ENCODE data around the gene TIGAR. TPM values are rescaled to one million over a fixed set of nuclear protein-coding genes. Genes with fewer than 3 reads are reported as not detected.

TIGAR gene
- total and polyA plus RNA-seq, 4 donors: 2.9 to 10.5 (median 5.9) TPM

DNA sequence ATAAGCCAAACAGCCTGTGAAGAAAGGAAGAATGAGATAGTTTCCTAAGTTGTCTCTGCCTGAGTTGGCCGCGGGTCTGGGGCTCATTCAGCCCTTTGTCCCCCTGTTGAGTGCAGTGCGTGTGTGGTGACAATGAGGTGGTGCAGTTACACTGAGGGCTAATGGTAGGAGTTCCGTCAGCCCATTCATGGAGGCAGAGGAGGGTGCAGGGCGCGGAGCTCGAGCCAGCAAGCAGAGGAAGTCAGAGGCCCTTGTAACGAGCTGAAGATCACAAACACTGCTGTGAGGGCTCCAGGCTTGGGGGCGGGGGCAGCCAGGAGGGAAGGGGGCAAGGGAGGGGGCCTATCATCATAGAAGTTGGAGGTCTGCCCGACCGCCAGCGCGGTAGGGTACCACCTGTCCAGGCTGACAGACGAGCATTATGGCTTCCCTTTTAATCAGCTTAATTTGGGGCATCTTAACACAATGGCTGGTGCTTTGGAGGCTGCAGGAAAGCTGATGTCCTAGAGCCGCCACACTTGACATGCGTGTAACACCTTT is 27.0 kb upstream of the TIGAR start:
- ATAC-seq (ENCODE audit: low FRiP score) (no peak), DNase-seq (no peak)
- Histone ChIP-seq H3K27me3 (ENCODE audit: control insufficient read depth in 1 of 2, insufficient read depth in 2 of 2, low read length in 1 of 2) (no peaks in the 10 kb centered on the region), H3K36me3 (ENCODE audit: control insufficient read depth in 1 of 2, insufficient read depth in 2 of 2, low read length in 1 of 2) (peaks cover 0 to 6% of the 10 kb centered on the region in 2 donors), H3K4me1 (ENCODE audit: control insufficient read depth in 1 of 2, insufficient read depth in 2 of 2, low read length in 2 of 2) (no peaks in the 10 kb centered on the region), H3K27ac (ENCODE audit: low read depth in 1 of 2, low read length in 2 of 2) (no peak overlapping the region), H3K4me3 (ENCODE audit: low read length in 2 of 2) (no peak overlapping the region), H3K9me3 (ENCODE audit: control insufficient read depth, low read length) (no peaks in the 10 kb centered on the region)
- intact Hi-C loops (cut with DNase I): no loop called here
- WGBS, 2 donors: 72 to 73% methylated on average over 16 of the region's 16 CpGs

GRCh38 chr12:4296751-4297150 is 24.3 kb upstream of the TIGAR start:
- Histone ChIP-seq H3K9me3 (ENCODE audit: control insufficient read depth, low read length) (no peaks in the 10 kb centered on the region), H3K27me3 (ENCODE audit: control insufficient read depth in 1 of 2, insufficient read depth in 2 of 2, low read length in 1 of 2) (no peaks in the 10 kb centered on the region), H3K27ac (ENCODE audit: low read depth in 1 of 2, low read length in 2 of 2) (no peak overlapping the region), H3K4me3 (ENCODE audit: low read length in 2 of 2) (no peak overlapping the region), H3K4me1 (ENCODE audit: control insufficient read depth in 1 of 2, insufficient read depth in 2 of 2, low read length in 2 of 2) (no peaks in the 10 kb centered on the region), H3K36me3 (ENCODE audit: control insufficient read depth in 1 of 2, insufficient read depth in 2 of 2, low read length in 1 of 2) (peaks cover 0 to 3% of the 10 kb centered on the region in 2 donors)
- 43 to 50% methylated on average over 6 of the region's 6 CpGs for WGBS, 2 donors
- no peak for DNase-seq
- intact Hi-C loops (cut with DNase I): no loop called here
- no peak for ATAC-seq (ENCODE audit: low FRiP score)

DNA sequence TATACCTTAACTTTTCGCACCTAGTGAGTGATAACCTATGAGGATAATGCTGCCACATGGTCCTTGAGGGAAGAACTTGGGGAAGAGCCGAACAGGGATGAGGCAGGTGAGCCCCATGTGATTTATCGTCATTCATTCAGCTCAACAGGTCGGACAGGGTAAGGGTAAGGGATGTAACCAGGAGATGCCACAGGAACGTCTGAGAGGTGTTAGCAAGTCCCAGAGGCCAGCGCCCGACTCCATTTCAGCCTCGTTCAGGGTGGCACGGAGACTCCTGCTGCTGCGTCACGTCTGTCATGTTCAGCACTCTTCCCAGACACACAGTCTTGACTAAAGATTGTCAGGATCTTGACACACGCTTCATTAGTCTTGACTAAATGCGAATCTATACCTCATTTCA is 23.4 kb upstream of the TIGAR start:
- ATAC-seq (ENCODE audit: low FRiP score): no peak
- no peak for DNase-seq
- Histone ChIP-seq H3K9me3 (ENCODE audit: control insufficient read depth, low read length) (no peaks in the 10 kb centered on the region), H3K4me3 (ENCODE audit: low read length in 2 of 2) (no peak overlapping the region), H3K27ac (ENCODE audit: low read depth in 1 of 2, low read length in 2 of 2) (no peak overlapping the region), H3K36me3 (ENCODE audit: control insufficient read depth in 1 of 2, insufficient read depth in 2 of 2, low read length in 1 of 2) (peaks cover 0 to 3% of the 10 kb centered on the region in 2 donors), H3K27me3 (ENCODE audit: control insufficient read depth in 1 of 2, insufficient read depth in 2 of 2, low read length in 1 of 2) (no peaks in the 10 kb centered on the region), H3K4me1 (ENCODE audit: control insufficient read depth in 1 of 2, insufficient read depth in 2 of 2, low read length in 2 of 2) (no peaks in the 10 kb centered on the region)
- intact Hi-C loops (cut with DNase I): no loop called here
- 88 to 90% methylated on average over 13 of the region's 13 CpGs for WGBS, 2 donors

DNA sequence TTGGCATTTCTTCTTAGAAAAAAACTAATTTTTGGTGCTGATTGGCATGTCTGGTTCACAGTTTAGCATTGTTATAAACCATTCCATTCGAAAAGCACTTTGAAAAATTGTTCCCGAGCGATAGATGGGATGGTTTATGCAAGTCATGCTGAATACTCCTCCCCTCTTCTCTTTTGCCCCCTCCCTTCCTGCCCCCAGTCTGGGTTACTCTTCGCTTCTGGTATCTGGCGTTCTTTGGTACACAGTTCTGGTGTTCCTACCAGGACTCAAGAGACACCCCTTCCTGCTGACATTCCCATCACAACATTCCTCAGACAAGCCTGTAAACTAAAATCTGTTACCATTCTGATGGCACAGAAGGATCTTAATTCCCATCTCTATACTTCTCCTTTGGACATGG is 20.1 kb upstream of the TIGAR start:
- H3K4me1 ChIP-seq (ENCODE audit: control insufficient read depth in 1 of 2, insufficient read depth in 2 of 2, low read length in 2 of 2): no peaks in the 10 kb centered on the region

DNA sequence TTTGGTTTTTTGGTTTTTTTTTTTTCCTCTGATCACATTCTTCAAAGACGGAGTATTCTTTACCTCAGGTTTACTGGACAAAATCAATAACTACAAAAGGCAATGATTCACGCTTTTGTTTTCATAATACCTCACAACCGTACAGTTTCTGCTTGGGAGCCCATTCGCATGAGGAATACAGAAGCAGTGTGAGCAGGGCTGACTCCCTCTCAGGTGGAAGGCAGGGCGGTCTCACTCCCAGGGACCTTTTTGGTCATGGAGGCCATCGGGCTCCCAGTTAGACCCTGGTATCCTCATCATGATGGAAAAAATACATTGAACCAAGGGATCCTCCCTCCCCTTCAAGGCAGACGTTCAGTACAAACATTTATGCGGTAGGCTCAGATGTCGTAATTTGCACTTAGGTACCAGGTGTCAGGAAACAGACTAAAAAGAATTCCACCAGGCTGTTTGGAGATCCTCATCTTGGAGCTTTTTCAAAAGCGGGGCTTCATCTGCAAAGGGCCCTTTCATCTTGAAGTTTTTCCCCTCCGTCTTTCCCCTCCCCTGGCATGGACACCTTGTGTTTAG is 19.0 kb upstream of the TIGAR start:
- Histone ChIP-seq H3K4me1 (ENCODE audit: control insufficient read depth in 1 of 2, insufficient read depth in 2 of 2, low read length in 2 of 2) (no peaks in the 10 kb centered on the region), H3K27me3 (ENCODE audit: control insufficient read depth in 1 of 2, insufficient read depth in 2 of 2, low read length in 1 of 2) (no peaks in the 10 kb centered on the region), H3K9me3 (ENCODE audit: control insufficient read depth, low read length) (no peaks in the 10 kb centered on the region), H3K36me3 (ENCODE audit: control insufficient read depth in 1 of 2, insufficient read depth in 2 of 2, low read length in 1 of 2) (peaks cover 3 to 5% of the 10 kb centered on the region in 2 donors), H3K27ac (ENCODE audit: low read depth in 1 of 2, low read length in 2 of 2) (no peak overlapping the region), H3K4me3 (ENCODE audit: low read length in 2 of 2) (no peak overlapping the region)
- intact Hi-C loops (cut with DNase I): loop anchor here in 1 of 2 donors (10.0 kb wide), 1 partner anchor 233 kb away; the partner anchor contains the start of gene RAD51AP1
- ATAC-seq (ENCODE audit: low FRiP score) (no peak), DNase-seq (no peak)
- 86 to 88% methylated on average over 11 of the region's 11 CpGs for WGBS, 2 donors

More for the DNA sequence above, 20.1 kb upstream of the TIGAR start:
- no peaks in the 10 kb centered on the region for H3K9me3 ChIP-seq (ENCODE audit: control insufficient read depth, low read length)
- DNase-seq (no peak), ATAC-seq (ENCODE audit: low FRiP score) (no peak)
- no peak overlapping the region for H3K27ac ChIP-seq (ENCODE audit: low read depth in 1 of 2, low read length in 2 of 2)
- intact Hi-C loops (cut with DNase I): loop anchor here in 1 of 2 donors (10.0 kb wide), 1 partner anchor 234 kb away; the partner anchor contains the start of gene RAD51AP1
- H3K4me3 ChIP-seq (ENCODE audit: low read length in 2 of 2): no peak overlapping the region
- no peaks in the 10 kb centered on the region for H3K27me3 ChIP-seq (ENCODE audit: control insufficient read depth in 1 of 2, insufficient read depth in 2 of 2, low read length in 1 of 2)
- peaks cover 0 to 5% of the 10 kb centered on the region in 2 donors for H3K36me3 ChIP-seq (ENCODE audit: control insufficient read depth in 1 of 2, insufficient read depth in 2 of 2, low read length in 1 of 2)
- WGBS, 2 donors: 73 to 81% methylated on average over 5 of the region's 5 CpGs

DNA sequence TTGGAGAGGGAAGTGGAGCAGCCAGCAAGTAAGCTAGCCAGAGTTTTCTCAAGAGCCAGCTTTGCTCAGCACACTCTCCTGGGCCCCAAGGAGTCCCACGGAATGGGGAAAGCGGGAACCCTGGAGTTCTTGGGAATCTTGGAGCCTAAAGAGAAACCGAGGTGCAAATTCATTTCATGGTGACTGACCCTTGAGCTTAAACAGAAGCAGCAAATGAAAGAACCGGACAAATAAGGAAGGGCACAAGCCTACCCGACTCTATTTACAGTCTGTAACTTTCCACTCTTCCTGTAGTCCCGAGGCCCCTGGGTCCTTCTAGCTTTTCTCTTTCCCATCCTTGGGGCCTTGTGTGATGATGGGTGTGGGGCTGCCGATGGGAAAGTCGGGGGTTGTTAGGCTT is 18.1 kb upstream of the TIGAR start:
- no peaks in the 10 kb centered on the region for H3K27me3 ChIP-seq (ENCODE audit: control insufficient read depth in 1 of 2, insufficient read depth in 2 of 2, low read length in 1 of 2)
- no peak for ATAC-seq (ENCODE audit: low FRiP score)
- peaks cover 3 to 5% of the 10 kb centered on the region in 2 donors for H3K36me3 ChIP-seq (ENCODE audit: control insufficient read depth in 1 of 2, insufficient read depth in 2 of 2, low read length in 1 of 2)
- H3K4me3 ChIP-seq (ENCODE audit: low read length in 2 of 2): no peak overlapping the region
- intact Hi-C loops (cut with DNase I): loop anchor here in 1 of 2 donors (10.0 kb wide), 1 partner anchor 232 kb away; the partner anchor contains the start of gene RAD51AP1
- H3K9me3 ChIP-seq (ENCODE audit: control insufficient read depth, low read length): no peaks in the 10 kb centered on the region
- DNase-seq: no peak
- no peak overlapping the region for H3K27ac ChIP-seq (ENCODE audit: low read depth in 1 of 2, low read length in 2 of 2)
- 71 to 73% methylated on average over 8 of the region's 8 CpGs for WGBS, 2 donors
- no peaks in the 10 kb centered on the region for H3K4me1 ChIP-seq (ENCODE audit: control insufficient read depth in 1 of 2, insufficient read depth in 2 of 2, low read length in 2 of 2)

GRCh38 chr12:4303750-4304149 is 17.3 kb upstream of the TIGAR start:
- no peaks in the 10 kb centered on the region for H3K27me3 ChIP-seq (ENCODE audit: control insufficient read depth in 1 of 2, insufficient read depth in 2 of 2, low read length in 1 of 2)
- H3K4me3 ChIP-seq (ENCODE audit: low read length in 2 of 2): no peak overlapping the region
- DNase-seq (no peak), ATAC-seq (ENCODE audit: low FRiP score) (no peak)
- H3K36me3 ChIP-seq (ENCODE audit: control insufficient read depth in 1 of 2, insufficient read depth in 2 of 2, low read length in 1 of 2): peaks cover 3% of the 10 kb centered on the region in 2 donors
- no peak overlapping the region for H3K27ac ChIP-seq (ENCODE audit: low read depth in 1 of 2, low read length in 2 of 2)
- 79 to 81% methylated on average over 3 of the region's 3 CpGs for WGBS, 2 donors
- intact Hi-C loops (cut with DNase I): loop anchor here in 1 of 2 donors (10.0 kb wide), 1 partner anchor 231 kb away; the partner anchor contains the start of gene RAD51AP1
- H3K9me3 ChIP-seq (ENCODE audit: control insufficient read depth, low read length): no peaks in the 10 kb centered on the region
- no peaks in the 10 kb centered on the region for H3K4me1 ChIP-seq (ENCODE audit: control insufficient read depth in 1 of 2, insufficient read depth in 2 of 2, low read length in 2 of 2)

GRCh38 chr12:4307593-4308333 is 13.2 kb upstream of the TIGAR start:
- peak; percentile 90 for ATAC-seq (ENCODE audit: low FRiP score)
- no peaks in the 10 kb centered on the region for H3K4me1 ChIP-seq (ENCODE audit: control insufficient read depth in 1 of 2, insufficient read depth in 2 of 2, low read length in 2 of 2)
- no peaks in the 10 kb centered on the region for H3K27me3 ChIP-seq (ENCODE audit: control insufficient read depth in 1 of 2, insufficient read depth in 2 of 2, low read length in 1 of 2)
- H3K36me3 ChIP-seq (ENCODE audit: control insufficient read depth in 1 of 2, insufficient read depth in 2 of 2, low read length in 1 of 2): peaks cover 3% of the 10 kb centered on the region in 2 donors
- intact Hi-C loops (cut with DNase I): loop anchor here (5.0 to 10.0 kb wide), 2 partner anchors 220 to 227 kb away; partner anchors contain the start of gene RAD51AP1 (in 1 of the 2)
- no peak overlapping the region for H3K4me3 ChIP-seq (ENCODE audit: low read length in 2 of 2)
- H3K27ac ChIP-seq (ENCODE audit: low read depth in 1 of 2, low read length in 2 of 2): no peak overlapping the region
- no peaks in the 10 kb centered on the region for H3K9me3 ChIP-seq (ENCODE audit: control insufficient read depth, low read length)
- DNase-seq: peak in 1 of 2 donors; percentile 81
- WGBS, 2 donors: 19 to 21% methylated on average over 25 of the region's 25 CpGs
